Measurements from ENCODE around the gene NR3C2. TPM values are rescaled to one million over a fixed set of nuclear protein-coding genes. Genes with fewer than 3 reads are reported as not detected.

NR3C2 gene
- total and polyA plus RNA-seq, 10 of the 15 experiments (the other 5 are each of a cell fraction or from before 2014, with no cell fraction given) = 0.05 to 0.11 (median 0.08) TPM; not detected in 4

DNA sequence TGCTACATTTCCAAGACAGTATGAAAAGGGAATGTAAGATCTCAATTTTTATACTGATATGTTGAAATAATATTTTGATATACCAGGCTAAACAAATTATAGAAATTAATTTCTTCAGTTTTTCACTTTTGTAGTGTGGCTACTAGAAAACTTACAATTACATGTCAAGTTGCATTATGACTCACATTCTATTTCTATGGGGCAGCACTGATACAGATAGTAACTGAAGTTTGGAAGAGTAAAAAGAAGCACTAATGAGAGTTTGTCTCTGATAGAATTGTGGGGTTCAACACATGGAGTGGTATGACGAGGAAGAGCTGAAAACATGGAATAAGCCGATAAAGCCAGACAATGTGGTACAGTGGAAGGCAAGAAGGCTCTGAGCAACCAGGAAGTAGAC lies 95.6 kb downstream of the NR3C2 start (continued):
- no peak for TF ChIP-seq ZBTB11 (CRISPR knock-in tag; IDR thresholded peaks at IDR 0.05)
- TF ChIP-seq MEF2A (IDR thresholded peaks at IDR 0.05; ENCODE audit: insufficient read depth, low read depth, low read length) = no peak
- no peak for TF ChIP-seq PAX8 (IDR thresholded peaks at IDR 0.05)
- no peak for TF ChIP-seq IKZF2 (IDR thresholded peaks at IDR 0.05)
- no peak for TF ChIP-seq CREM (IDR thresholded peaks at IDR 0.05; ENCODE audit: low read depth)
- TF ChIP-seq SMC3 (IDR thresholded peaks at IDR 0.05; ENCODE audit: borderline replicate concordance, low read length) = no peak
- TF ChIP-seq PRDM15 (CRISPR knock-in tag; IDR thresholded peaks at IDR 0.05) = no peak
- no peak for TF ChIP-seq SREBF2 (IDR thresholded peaks at IDR 0.05; ENCODE audit: low read length)
